HG02840 (cell line): ENCODE measurements around the gene SLC35B4.

Experiments used
- ATAC-seq: cut with Tn5 transposase; IDR thresholded peaks from one replicate; pipeline ENCODE4 v1.9.1; 2021; ENCODE audit warnings: mild to moderate bottlenecking, moderate library complexity, moderate number of reproducible peaks; ENCODE audit not compliant: unreplicated experiment, low FRiP score

SLC35B4 gene

GRCh38 chr7:134333943-134334342 lies 17.2 kb upstream of the SLC35B4 start:
- ATAC-seq: no peak

GRCh38 chr7:134332892-134333291 lies 16.2 kb upstream of the SLC35B4 start:
- no peak for ATAC-seq

- no peak for ATAC-seq
Measured at GRCh38 chr7:134331393-134331792, 14.7 kb upstream of the SLC35B4 start.

GRCh38 chr7:134330974-134331373 lies 14.2 kb upstream of the SLC35B4 start:
- no peak for ATAC-seq

GRCh38 chr7:134329614-134330346 lies 13.1 kb upstream of the SLC35B4 start:
- no peak for ATAC-seq

- no peak for ATAC-seq
Measured at GRCh38 chr7:134328900-134329299, 12.2 kb upstream of the SLC35B4 start.

- ATAC-seq: no peak
Measured at GRCh38 chr7:134327896-134328295, 11.2 kb upstream of the SLC35B4 start.

GRCh38 chr7:134324107-134324506 lies 7.4 kb upstream of the SLC35B4 start:
- ATAC-seq: no peak

GRCh38 chr7:134320201-134320600 lies 3.5 kb upstream of the SLC35B4 start:
- no peak for ATAC-seq

- no peak for ATAC-seq
Measured at GRCh38 chr7:134318443-134318842, 1.7 kb upstream of the SLC35B4 start.

GRCh38 chr7:134317434-134317833 lies 704 bp upstream of the SLC35B4 start:
- ATAC-seq: no peak

GRCh38 chr7:134315679-134316538 lies 821 bp downstream of the SLC35B4 start:
- peak; percentile 4 for ATAC-seq

GRCh38 chr7:134313543-134313942 lies 3.2 kb downstream of the SLC35B4 start:
- ATAC-seq: no peak

- ATAC-seq: no peak
Measured at GRCh38 chr7:134312717-134313116, 4.0 kb downstream of the SLC35B4 start.

GRCh38 chr7:134311807-134312206 lies 4.9 kb downstream of the SLC35B4 start:
- ATAC-seq: no peak

GRCh38 chr7:134308548-134308947 lies 8.2 kb downstream of the SLC35B4 start:
- no peak for ATAC-seq

GRCh38 chr7:134307320-134307719 lies 9.4 kb downstream of the SLC35B4 start:
- ATAC-seq: no peak

GRCh38 chr7:134302120-134302519 lies 14.6 kb downstream of the SLC35B4 start:
- ATAC-seq: no peak

GRCh38 chr7:134301592-134301991 lies 15.1 kb downstream of the SLC35B4 start:
- no peak for ATAC-seq

- ATAC-seq: no peak
Measured at GRCh38 chr7:134300988-134301387, 15.7 kb downstream of the SLC35B4 start.

- no peak for ATAC-seq
Measured at GRCh38 chr7:134298902-134299683, 17.6 kb downstream of the SLC35B4 start.
